Neural cell (in vitro differentiated cells): Measurements from ENCODE around the gene ZNF516. TPM values are rescaled to one million over a fixed set of nuclear protein-coding genes. Genes with fewer than 3 reads are reported as not detected.

Experiments
- H2AFZ ChIP-seq: fragments of 200-600, 300-800 bp; sonication (generic), shearing (Covaris generic); 2 replicates; pipeline ENCODE4 v1.6.0; 2014; ENCODE audit warnings: low read depth, mild to moderate bottlenecking, antibody characterized with exemption, low read length, moderate library complexity
- H3F3A ChIP-seq: fragments of 200-600 bp; shearing (Covaris generic); 2 replicates; pipeline ENCODE4 v1.6.1; 2016; ENCODE audit warnings: mild to moderate bottlenecking, moderate library complexity, mixed read lengths, antibody characterized with exemption, low read length; ENCODE audit not compliant: insufficient read depth, poor library complexity, severe bottlenecking
- H3K27ac ChIP-seq: fragments of 200-600, 300-800 bp; sonication (generic), shearing (Covaris generic); 2 replicates; pipeline ENCODE4 v1.5.1; 2014; ENCODE audit warnings: mild to moderate bottlenecking, low read length, moderate library complexity
- H3K27me3 ChIP-seq: fragments of 300-800, 200-600 bp; sonication (generic), shearing (Covaris generic); 2 replicates; pipeline ENCODE4 v1.6.0; 2014; ENCODE audit warnings: mild to moderate bottlenecking, low read depth, low read length, moderate library complexity; ENCODE audit not compliant: insufficient read depth
- H3K36me3 ChIP-seq: fragments of 300-800, 200-600 bp; sonication (generic), shearing (Covaris generic); 2 replicates; pipeline ENCODE4 v1.5.1; 2014; ENCODE audit warnings: mild to moderate bottlenecking, antibody characterized with exemption, low read length, moderate library complexity; ENCODE audit not compliant: insufficient read depth
- H3K4me2 ChIP-seq: fragments of 300-800, 200-600 bp; sonication (generic), shearing (Covaris generic); 2 replicates; pipeline ENCODE4 v1.6.0; 2014; ENCODE audit warnings: mild to moderate bottlenecking, low read length
- H3K4me3 ChIP-seq: fragments of 300-800, 200-600 bp; sonication (generic), shearing (Covaris generic); 2 replicates; pipeline ENCODE4 v1.5.1; 2014; ENCODE audit warnings: mild to moderate bottlenecking, low read length, moderate library complexity
- H3K79me2 ChIP-seq: fragments of 200-600 bp; shearing (Covaris generic); replicated peaks from 2 replicates; pipeline ENCODE4 v1.6.0; 2014; ENCODE audit warnings: mild to moderate bottlenecking, low read length, moderate library complexity; ENCODE audit not compliant: insufficient read depth
- H3K9ac ChIP-seq: fragments of 300-800, 200-600 bp; sonication (generic), shearing (Covaris generic); 2 replicates; pipeline ENCODE4 v1.6.1; 2016; ENCODE audit warnings: mild to moderate bottlenecking, low read length, mixed read lengths
- H3K9me2 ChIP-seq: fragments of 200-600 bp; shearing (Covaris generic); 2 replicates; pipeline ENCODE4 v1.6.1; 2016; ENCODE audit warnings: mild to moderate bottlenecking, low read length, mixed read lengths; ENCODE audit not compliant: insufficient read depth
- H3K9me3 ChIP-seq: fragments of 200-600, 300-800 bp; sonication (generic), shearing (Covaris generic); 2 replicates; pipeline ENCODE4 v1.6.1; 2016; ENCODE audit warnings: mild to moderate bottlenecking, mixed run types, low read length, moderate library complexity, mixed read lengths
- H4K20me1 ChIP-seq: fragments of 200-600 bp; shearing (Covaris generic); 2 replicates; pipeline ENCODE4 v1.6.1; 2016; ENCODE audit warnings: mild to moderate bottlenecking, mixed run types; ENCODE audit not compliant: insufficient read depth
- EP300 ChIP-seq: fragments of 450-650 bp; conservative IDR thresholded peaks from 2 replicates; pipeline ENCODE4 v1.6.1; 2014; ENCODE audit warnings: antibody characterized with exemption, mild to moderate bottlenecking, moderate library complexity; ENCODE audit not compliant: poor library complexity, severe bottlenecking
- EZH2 ChIP-seq: fragments of 200-600, 300-800 bp; shearing (Covaris generic), sonication (generic); IDR thresholded peaks from 2 replicates; pipeline ENCODE4 v1.6.1; 2014; ENCODE audit warnings: antibody characterized with exemption, low read length, borderline replicate concordance, mild to moderate bottlenecking; ENCODE audit not compliant: insufficient read depth, poor library complexity, severe bottlenecking
- MXI1 ChIP-seq: fragments of 450-650 bp; conservative IDR thresholded peaks from 2 replicates; pipeline ENCODE4 v1.6.1; 2014; ENCODE audit warnings: antibody characterized with exemption, mild to moderate bottlenecking; ENCODE audit not compliant: poor library complexity, severe bottlenecking
- POLR2AphosphoS5 ChIP-seq: IDR thresholded peaks from 2 replicates; pipeline ENCODE4 v1.6.1; 2012
- RAD21 ChIP-seq: fragments of 450-650 bp; conservative IDR thresholded peaks from 2 replicates; pipeline ENCODE4 v1.6.1; 2014; ENCODE audit warnings: antibody characterized with exemption, mild to moderate bottlenecking, moderate library complexity
- SMC3 ChIP-seq: fragments of 450-650 bp; conservative IDR thresholded peaks from 2 replicates; pipeline ENCODE4 v1.6.1; 2014; ENCODE audit warnings: antibody characterized with exemption, mild to moderate bottlenecking, moderate library complexity; ENCODE audit not compliant: poor library complexity
- TAF1 ChIP-seq: IDR thresholded peaks from 2 replicates; pipeline ENCODE4 v1.6.1; 2012; ENCODE audit warnings: low read depth
- polyA plus RNA-seq: library from polyadenylated mRNA; depleted of rRNA; stranded (reverse); fragments of >200 nt; gene quantifications from 2 replicates; pipeline ENCODE4 v1.2.3, GENCODE V29; 2014
- TF ChIP-seq, protein P1 (sequence below): IDR thresholded peaks from 2 replicates; pipeline ENCODE4 v1.6.1; 2012; ENCODE audit warnings: borderline replicate concordance
- TF ChIP-seq, protein P2 (sequence below): fragments of 450-650 bp; IDR thresholded peaks from 2 replicates; pipeline ENCODE4 v1.5.1; 2014; ENCODE audit warnings: antibody characterized with exemption, mild to moderate bottlenecking, moderate library complexity; ENCODE audit not compliant: poor library complexity, severe bottlenecking

ZNF516 gene
- polyA plus RNA-seq, 1 donor from 2014 or later: 11.5 TPM

DNA sequence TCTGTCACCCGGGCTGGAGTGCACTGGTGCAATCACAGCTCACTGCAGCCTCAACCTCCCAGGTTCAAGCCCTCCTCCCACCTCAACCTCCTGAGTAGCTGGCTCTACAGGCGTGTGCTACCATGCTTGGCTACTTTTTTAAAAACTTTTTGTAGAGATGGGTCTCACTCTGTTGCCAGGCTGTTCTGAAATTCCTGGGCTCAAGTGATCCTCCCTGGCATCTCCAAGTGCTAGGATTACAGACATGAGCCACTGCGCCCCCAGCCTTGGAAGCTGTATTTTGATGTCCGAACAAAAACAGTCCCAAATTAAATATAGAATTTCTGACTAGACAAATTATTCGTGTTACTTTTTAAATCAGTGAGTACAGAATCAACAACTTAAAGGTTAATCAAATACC lies 97.4 kb downstream of the ZNF516 start:
- no peak overlapping the region for H3K9ac ChIP-seq
- H4K20me1 ChIP-seq: no peaks in the 10 kb centered on the region
- H3K36me3 ChIP-seq: no peaks in the 10 kb centered on the region
- H3K4me3 ChIP-seq: no peak overlapping the region
- no peak overlapping the region for H3K4me2 ChIP-seq
- no peaks in the 10 kb centered on the region for H3K9me2 ChIP-seq
- peaks cover 39% of the 10 kb centered on the region for H3K79me2 ChIP-seq
- no peak overlapping the region for H3K27ac ChIP-seq
- TF ChIP-seq SMC3 (no peak), EP300 (no peak), RAD21 (no peak), TAF1 (no peak), EZH2 (no peak), MXI1 (no peak), POLR2AphosphoS5 (no peak)
- TF ChIP-seq, protein P1, sequence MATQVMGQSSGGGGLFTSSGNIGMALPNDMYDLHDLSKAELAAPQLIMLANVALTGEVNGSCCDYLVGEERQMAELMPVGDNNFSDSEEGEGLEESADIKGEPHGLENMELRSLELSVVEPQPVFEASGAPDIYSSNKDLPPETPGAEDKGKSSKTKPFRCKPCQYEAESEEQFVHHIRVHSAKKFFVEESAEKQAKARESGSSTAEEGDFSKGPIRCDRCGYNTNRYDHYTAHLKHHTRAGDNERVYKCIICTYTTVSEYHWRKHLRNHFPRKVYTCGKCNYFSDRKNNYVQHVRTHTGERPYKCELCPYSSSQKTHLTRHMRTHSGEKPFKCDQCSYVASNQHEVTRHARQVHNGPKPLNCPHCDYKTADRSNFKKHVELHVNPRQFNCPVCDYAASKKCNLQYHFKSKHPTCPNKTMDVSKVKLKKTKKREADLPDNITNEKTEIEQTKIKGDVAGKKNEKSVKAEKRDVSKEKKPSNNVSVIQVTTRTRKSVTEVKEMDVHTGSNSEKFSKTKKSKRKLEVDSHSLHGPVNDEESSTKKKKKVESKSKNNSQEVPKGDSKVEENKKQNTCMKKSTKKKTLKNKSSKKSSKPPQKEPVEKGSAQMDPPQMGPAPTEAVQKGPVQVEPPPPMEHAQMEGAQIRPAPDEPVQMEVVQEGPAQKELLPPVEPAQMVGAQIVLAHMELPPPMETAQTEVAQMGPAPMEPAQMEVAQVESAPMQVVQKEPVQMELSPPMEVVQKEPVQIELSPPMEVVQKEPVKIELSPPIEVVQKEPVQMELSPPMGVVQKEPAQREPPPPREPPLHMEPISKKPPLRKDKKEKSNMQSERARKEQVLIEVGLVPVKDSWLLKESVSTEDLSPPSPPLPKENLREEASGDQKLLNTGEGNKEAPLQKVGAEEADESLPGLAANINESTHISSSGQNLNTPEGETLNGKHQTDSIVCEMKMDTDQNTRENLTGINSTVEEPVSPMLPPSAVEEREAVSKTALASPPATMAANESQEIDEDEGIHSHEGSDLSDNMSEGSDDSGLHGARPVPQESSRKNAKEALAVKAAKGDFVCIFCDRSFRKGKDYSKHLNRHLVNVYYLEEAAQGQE: no peak
- TF ChIP-seq, protein P2, sequence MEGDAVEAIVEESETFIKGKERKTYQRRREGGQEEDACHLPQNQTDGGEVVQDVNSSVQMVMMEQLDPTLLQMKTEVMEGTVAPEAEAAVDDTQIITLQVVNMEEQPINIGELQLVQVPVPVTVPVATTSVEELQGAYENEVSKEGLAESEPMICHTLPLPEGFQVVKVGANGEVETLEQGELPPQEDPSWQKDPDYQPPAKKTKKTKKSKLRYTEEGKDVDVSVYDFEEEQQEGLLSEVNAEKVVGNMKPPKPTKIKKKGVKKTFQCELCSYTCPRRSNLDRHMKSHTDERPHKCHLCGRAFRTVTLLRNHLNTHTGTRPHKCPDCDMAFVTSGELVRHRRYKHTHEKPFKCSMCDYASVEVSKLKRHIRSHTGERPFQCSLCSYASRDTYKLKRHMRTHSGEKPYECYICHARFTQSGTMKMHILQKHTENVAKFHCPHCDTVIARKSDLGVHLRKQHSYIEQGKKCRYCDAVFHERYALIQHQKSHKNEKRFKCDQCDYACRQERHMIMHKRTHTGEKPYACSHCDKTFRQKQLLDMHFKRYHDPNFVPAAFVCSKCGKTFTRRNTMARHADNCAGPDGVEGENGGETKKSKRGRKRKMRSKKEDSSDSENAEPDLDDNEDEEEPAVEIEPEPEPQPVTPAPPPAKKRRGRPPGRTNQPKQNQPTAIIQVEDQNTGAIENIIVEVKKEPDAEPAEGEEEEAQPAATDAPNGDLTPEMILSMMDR: no peak
- H2AFZ ChIP-seq: no peak overlapping the region
- H3K9me3 ChIP-seq: no peaks in the 10 kb centered on the region
- H3F3A ChIP-seq: no peaks in the 10 kb centered on the region
- H3K27me3 ChIP-seq: no peaks in the 10 kb centered on the region

DNA sequence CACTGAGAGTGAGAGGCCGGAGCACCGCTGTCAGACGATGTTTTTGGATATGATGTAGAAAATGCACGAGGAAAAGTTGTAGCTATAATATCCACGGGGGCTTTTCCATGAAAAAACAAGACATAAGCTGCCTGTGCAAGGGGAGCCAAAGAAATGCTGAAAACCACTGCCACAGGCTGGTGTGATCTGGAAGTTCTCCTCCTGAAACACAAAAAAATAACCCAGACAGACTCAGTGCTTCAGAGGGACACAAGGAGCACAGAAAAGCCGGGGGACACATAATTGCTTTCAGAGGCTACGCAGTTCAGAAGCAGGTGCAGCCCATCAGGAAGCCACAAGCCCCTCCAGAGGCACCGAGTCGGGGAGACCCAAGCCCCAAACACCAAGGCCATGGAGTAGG lies 98.2 kb downstream of the ZNF516 start:
- Histone ChIP-seq H3K4me2 (no peak overlapping the region), H3K9me2 (no peaks in the 10 kb centered on the region), H3K9me3 (no peaks in the 10 kb centered on the region), H3K79me2 (peaks cover 44% of the 10 kb centered on the region), H3K36me3 (no peaks in the 10 kb centered on the region), H4K20me1 (no peaks in the 10 kb centered on the region), H3F3A (no peaks in the 10 kb centered on the region), H3K9ac (no peak overlapping the region), H2AFZ (no peak overlapping the region), H3K4me3 (no peak overlapping the region), H3K27ac (no peak overlapping the region), H3K27me3 (no peaks in the 10 kb centered on the region)
- no peak for TF ChIP-seq EZH2
- TF ChIP-seq, protein P2: no peak
- TF ChIP-seq, protein P1: no peak
- no peak for TF ChIP-seq RAD21
- no peak for TF ChIP-seq POLR2AphosphoS5
